NAMALWA (cell line): ENCODE data around the gene RNF5.

ENCODE experiments used
- DNase-seq: peaks from one replicate; pipeline ENCODE4 v3.0.0-alpha.2; 2015; ENCODE audit warnings: low spot score

The RNF5 gene

DNA sequence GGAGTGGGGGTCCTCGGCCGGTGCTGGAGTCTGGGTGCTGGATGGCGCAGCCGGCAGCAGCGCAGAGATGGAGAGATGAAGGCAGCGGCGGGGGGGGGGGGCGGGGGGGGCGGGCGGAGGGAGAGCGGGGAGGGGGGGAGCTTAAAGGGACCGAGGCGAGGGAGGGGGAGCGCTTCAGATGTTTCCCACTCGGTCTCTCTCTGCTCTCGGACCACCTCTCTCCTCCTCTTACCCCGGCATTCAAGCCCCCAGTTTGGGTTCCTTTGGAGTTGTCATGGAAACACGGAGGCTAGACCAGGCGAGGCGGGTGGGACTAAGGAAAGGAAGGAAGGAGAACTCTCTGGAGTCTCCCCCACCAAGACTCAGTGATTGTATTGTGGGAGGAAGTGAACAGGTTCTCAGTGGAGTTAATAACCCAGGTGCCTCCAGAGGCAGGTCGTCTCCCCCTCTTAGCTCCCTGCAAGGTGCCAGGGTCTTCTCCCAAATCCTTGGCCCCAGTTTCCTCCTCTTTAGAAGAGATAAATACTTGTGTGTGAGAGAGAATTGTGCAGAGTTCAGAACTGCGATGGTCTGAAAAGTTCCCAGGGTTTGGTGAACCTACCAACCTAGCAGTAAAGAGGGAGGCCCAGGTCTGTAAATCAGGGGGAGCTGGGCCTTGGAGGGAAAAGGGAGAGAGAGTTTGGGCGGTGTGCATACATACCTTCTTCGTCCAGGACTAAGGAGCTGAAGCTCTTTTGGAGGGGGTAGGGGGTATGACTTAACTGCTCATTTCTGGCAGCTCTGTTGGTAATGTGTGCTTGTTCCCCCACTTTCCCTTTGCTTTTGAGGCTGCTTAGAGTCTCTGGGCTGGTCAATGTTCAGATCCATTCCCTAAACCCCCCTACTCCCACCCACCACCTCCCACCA lies 26.1 kb upstream of the RNF5 start, which contains the start of gene PRRT1:
Gene PRRT1 (minus strand): TSS at position 77 of the 906 bp plus-strand sequence. CDS start 112 bp downstream, outside the sequence.
- no peak for DNase-seq

DNA sequence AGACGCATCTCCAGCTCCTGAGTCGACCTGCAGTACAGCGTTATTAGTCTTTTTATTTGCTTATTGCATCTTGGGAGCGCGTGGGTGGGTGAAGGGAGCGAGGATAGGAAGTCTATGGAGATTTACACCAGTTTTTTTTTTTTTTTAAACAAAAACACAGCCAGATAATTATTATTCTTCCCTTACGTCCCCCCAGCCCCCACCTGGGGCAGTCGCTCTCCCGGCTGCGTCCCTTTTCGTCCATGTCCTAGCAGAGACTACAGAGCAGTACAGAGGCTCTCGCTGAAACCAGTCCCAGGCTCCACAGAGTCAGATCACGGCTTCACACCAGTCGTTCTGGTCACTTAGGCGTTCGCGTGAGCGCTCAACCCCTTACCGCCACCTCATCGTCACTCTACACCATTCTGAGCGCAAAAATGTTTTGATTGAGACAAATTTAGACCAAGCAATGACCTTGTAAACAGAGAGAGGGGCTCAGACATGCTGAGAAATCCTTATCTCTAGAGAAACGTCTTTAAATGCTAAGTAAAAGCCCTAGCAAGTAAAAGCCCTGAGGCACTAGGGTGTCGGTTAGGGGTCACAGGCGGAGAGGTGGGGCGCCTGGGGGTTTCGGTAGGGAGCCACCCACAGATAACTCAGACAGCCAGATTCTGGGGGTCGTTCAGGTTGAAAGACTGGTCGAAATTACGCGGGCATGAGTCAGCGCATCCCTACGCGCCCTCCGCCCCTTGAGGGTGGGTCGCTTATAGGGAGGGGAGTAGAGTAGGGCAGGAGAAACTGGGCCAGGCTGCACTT lies 25.2 kb upstream of the RNF5 start:
- no peak for DNase-seq

DNA sequence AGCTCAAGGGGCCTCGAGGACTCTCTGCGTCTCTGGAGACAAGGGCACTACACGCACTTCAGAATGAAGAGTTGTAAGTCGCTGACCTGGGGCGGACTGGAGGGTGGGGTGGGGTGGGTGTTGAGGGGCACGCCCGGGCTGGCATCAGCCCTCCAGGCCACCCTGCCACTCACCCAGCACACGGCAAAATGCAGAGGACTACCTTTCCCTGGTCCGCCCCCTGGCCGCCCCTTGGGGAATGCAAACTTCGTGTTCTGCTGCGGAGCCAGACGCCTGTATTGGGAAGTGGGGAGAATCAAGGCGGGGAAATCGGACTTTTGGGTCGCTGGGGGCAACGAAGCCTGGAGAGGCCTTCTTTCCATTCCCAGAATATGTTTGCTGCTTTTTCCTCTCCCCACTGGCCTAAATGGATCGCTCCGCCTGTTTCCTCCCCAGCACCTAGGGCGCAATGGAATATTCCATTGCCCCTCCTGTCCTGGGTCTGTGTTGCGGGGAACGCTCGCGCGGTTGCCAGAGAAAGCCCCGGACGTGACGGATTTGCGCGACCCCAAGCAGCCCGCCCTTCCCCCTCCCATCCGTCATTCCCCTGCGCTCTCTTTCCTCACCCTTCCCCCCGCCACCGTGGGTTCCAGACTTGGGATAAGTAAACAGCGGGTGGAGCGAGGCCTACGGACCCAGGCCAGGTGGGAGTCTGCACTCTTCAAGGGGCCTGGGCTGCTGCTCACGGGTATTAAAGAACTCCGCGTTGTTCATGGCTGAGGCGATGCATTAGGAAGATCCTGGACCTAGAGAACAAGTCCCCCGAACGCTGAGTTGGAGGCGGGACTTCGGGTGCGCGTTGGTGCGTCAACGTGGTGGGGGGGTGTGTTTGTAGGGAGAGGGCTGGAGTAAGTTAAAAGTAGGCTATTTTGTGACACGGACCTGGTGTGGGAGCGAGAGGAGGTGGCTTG lies 24.4 kb upstream of the RNF5 start, which contains the start of gene PPT2:
Gene PPT2 (plus strand): TSS at position 578 of the 950 bp plus-strand sequence. CDS start 454 bp downstream, outside the sequence.
- peak; percentile 81 for DNase-seq

DNA sequence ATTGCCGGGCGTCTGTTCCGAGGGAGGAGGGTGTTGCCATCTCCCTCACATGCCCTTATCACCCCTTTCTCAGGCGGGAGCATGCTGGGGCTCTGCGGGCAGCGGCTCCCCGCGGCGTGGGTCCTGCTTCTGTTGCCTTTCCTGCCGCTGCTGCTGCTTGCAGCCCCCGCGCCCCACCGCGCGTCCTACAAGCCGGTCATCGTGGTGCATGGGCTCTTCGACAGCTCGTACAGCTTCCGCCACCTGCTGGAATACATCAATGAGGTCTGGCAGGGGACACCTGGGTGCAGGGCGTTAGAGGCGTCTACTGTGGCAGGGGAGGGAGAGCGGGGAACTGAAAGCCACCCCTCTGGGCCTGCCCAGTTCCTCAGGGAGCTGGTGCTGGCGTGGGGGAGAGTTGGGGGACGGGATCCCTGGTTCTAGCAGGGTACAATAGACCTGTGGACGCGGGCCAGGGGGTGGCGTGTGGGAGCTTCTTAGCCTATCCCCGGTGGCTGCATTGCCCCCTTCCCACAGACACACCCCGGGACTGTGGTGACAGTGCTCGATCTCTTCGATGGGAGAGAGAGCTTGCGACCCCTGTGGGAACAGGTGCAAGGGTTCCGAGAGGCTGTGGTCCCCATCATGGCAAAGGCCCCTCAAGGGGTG lies 23.6 kb upstream of the RNF5 start:
- DNase-seq, result peak; percentile 90

DNA sequence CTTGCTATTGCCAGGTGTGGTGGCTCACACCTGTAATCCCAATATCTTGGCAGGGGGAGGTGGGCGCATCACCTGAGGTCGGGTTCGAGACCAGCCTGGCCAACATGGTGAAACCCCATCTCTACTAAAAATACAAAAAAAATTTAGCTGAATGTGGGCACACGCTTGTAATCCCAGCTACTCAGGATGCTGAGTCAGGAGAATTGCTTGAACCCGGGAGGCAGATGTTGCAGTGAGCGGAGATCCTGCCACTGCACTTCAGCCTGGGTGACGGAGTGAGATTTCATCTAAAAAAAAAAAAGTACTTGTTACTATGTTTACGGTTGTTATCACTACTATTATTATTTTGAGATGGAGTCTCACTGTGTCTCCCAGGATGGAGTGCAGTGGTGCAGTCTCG lies 21.3 kb upstream of the RNF5 start:
- no peak for DNase-seq

DNA sequence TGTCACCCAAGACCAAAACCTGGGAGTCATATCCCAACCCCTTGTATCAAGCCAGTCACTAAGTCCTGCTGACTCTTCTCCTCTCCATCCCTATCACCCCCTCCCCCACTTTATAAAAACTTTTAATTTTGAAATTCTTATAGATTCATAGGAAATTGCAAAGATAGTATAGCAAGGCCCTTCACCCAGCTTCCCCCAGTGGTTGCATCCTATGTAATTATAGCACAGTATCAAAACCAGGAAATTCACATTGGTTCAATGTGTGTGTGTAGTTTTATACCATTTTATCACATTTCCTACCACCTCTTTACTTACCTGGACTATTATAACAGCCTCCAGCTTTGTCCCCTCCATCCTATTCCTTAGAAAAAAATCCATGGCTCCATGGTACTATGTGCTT lies 20.2 kb upstream of the RNF5 start:
- DNase-seq, result no peak

DNA sequence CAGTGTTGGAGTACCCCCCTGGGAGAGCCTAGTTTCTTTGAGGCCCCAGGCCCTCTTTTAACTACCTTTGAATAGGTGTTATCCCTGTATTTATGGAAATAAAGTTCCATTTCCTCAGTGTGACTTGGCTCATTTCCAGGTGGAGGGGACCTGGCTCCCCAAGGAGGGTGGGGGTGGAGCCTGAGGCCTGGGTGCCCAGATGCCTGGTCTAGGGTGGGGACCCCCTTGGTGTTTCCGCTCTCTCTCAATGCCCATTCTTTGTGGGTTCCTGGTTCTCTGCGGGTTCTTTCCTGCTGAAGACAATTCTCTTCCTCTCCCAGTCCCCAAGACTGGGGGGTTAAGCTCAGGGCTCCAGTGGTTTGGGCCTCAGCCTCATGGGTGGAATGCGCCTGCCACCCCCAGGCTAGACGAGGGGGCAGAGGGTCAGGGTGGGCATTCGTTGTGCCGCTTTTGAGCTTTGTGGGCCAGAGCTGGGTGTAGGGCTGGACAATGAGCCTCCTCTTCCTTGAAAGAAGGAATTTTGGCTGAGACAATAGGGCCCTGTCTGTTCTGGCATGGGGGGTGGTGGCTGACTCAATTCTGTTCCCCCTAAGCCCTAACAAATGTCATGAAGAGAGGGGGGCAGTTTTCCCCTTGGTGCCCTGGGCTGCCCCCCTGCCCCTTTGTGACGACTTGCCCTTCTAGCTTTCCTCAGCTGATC lies 14.5 kb upstream of the RNF5 start:
- no peak for DNase-seq

DNA sequence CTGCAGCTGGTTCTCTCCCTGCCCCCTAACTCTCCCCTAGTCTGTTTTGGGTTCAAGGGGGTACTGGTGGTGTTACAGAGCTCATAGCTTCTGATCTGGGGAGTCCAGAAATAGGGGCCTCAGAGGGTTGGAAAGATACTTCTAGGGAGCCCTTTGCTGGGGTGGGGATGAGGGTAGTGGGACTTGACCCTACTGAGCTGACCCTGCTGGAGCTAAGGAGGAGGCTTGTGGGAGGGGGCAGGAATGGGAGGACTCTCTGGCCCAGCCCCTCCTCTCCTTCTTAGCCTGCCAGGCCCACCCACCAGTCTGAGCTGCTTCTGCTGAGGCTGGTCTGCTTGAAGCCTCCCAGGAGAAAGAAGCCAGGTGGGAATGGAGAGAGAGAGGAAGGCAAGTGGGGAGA lies 13.9 kb upstream of the RNF5 start, which contains the start of gene EGFL8:
Gene EGFL8 (plus strand): TSS at position 301 of the 400 bp plus-strand sequence. CDS start 1,571 bp downstream, outside the sequence.
- DNase-seq, result no peak

DNA sequence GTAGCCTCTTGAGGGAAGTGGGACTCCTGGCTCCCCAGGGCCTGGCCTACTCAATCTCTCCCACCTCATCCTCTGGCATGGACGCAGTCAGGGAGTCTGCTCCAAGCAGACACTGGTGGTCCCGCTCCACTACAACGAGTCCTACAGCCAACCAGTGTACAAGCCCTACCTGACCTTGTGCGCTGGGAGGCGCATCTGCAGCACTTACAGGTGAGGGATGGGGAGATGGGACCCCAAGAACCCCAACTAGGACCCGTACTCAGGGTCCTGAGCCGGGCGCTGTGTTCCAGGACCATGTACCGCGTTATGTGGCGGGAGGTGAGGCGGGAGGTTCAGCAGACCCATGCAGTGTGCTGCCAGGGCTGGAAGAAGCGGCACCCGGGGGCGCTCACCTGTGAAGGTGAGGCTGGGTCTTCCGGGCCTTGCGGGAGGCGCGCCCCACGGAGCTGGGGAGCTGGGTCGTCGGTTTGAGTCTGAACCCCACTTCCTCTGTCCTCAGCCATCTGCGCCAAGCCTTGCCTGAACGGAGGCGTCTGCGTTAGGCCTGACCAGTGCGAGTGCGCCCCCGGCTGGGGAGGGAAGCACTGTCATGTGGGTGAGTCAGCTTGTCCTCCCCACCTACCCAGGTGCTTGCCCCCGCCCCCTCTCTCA lies 11.7 kb upstream of the RNF5 start:
- no peak for DNase-seq

DNA sequence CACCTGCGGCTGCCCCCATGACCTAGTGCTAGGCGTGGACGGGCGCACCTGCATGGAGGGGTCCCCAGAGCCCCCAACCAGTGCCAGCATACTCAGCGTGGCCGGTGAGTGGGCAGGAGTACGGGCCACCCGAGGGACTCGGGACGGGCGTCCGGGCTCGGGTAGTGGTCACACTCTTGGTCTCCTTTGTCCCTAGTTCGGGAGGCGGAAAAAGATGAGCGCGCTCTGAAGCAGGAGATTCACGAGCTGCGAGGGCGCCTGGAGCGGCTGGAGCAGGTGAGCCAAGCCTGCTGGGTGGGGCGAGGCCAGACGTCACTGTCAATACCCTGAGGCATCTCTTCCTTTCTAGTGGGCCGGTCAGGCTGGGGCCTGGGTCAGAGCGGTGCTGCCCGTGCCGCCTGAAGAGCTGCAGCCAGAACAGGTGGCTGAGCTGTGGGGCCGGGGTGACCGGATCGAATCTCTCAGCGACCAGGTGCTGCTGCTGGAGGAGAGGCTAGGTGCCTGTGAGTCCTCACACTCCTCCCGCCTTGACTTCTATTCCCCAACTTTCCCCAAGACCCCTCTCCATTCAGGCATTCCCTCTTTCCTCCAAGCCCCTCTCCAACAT lies 10.9 kb upstream of the RNF5 start:
- DNase-seq, result no peak

DNA sequence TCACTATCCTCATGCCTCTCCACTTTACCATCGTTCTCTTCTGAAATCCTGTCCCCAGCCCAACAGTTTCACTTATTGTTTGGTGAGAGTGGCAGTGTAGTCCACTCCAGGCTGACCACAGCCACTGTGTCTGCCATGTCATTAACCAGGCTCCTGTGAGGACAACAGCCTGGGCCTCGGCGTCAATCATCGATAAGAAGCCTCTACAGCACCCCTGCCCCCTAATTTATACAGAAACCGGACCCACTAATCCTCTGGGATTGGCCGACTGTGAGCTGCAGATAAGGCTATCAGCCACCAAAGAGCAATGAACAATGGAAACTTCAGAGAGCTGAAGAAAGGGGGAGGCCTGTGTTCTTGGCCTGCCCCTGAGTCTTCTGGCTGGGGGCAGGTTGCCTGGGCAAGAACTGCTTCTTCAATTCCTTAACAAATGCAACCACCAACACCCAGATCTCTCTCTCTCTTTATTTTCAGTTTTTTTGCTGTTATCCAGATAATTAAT lies 10.4 kb upstream of the RNF5 start:
- DNase-seq, result no peak

DNA sequence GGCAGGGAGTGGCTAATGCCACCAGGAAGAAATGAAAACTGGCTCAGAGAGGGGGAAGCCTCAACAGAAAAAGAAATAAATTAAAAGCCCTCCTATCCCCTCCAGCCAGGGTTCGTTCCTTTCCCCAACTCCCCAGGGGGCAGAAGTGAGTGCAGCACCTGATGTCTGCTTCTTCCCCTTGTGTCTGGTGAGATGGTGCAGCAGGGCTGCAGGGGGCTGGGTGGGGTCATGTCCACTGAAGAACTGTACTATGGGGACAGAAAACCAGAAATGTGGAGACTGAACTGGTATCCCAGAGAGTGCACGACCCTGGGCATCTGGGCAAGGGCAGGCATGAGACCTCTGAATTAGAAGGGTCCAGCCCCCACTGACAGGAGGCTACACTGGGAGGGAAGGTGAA lies 9.9 kb upstream of the RNF5 start:
- DNase-seq, result no peak

DNA sequence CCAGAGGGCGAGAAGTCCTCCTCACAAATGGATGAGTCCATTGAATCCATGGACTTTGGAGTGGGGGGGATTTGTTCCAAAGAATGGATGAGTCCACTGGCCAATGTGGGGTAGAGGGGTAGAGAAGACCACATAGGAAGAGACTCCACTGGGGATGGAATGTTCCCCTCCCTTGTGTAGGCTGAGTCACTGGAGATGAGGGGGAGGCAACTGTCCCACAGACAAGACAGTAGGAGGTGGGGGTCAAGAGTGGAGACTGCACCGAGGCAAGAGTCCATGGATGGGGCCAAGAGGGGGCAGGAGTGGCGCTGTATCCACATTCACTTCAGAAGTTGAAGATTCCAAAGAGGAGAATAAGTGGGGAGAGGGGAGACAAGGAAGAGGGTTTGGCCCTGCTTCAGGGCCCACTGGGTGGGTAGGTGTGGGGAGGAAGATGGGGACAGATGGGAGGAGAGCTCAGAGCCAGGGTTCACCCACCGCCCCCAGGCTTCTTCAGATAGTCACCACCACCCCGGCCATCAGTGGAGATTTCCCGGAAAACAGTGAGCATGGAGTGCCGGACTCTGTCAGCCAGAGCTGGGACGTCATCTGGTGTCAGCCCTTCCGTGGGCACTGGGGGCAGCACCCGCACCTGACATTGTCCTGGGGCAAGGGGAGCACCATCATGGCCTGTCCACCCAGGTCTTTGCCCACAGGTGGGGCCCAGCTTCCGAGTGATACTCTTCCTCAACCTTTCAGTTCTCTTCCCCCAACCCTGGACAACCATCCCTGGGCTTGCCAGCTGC lies 9.2 kb upstream of the RNF5 start:
- no peak for DNase-seq

DNA sequence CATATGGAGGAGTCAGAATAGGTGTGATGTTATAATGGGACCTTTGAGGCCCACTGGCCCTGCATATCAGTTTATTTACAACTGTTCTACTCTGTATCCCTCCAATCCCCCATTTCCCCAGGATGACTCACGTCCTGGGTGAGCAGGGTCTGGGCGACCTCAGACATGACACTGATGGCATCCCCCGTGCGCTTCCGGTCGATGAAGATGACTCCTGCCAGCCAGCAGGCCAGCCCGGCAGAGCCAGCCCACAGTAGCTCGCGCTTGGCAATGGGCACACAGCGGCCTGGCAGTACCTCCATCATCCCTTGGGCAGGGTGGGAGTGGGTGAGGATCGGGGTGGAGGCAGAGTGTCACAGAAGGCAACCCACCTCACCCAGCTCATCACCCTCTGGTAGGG lies 7.9 kb upstream of the RNF5 start:
- no peak for DNase-seq

DNA sequence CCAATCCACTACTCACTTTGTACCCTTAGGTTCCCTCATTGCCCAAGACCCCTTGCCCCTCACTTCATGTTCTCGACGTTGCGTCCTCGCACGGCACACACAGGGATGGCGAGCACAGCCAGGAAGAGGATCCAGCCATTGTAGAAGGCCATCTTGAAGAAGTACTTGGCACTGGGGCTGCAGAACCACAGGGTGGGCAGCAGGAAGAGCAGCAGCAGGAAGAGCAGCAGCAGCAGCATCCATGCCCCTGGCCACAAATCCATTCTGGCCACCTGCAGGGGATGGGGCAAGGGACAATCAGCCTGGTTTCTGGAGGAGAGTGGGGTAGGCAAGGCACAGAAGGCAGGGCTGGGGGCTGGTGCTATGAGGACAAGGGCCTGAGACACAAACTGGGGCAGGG lies 7.0 kb upstream of the RNF5 start:
- DNase-seq, result no peak

DNA sequence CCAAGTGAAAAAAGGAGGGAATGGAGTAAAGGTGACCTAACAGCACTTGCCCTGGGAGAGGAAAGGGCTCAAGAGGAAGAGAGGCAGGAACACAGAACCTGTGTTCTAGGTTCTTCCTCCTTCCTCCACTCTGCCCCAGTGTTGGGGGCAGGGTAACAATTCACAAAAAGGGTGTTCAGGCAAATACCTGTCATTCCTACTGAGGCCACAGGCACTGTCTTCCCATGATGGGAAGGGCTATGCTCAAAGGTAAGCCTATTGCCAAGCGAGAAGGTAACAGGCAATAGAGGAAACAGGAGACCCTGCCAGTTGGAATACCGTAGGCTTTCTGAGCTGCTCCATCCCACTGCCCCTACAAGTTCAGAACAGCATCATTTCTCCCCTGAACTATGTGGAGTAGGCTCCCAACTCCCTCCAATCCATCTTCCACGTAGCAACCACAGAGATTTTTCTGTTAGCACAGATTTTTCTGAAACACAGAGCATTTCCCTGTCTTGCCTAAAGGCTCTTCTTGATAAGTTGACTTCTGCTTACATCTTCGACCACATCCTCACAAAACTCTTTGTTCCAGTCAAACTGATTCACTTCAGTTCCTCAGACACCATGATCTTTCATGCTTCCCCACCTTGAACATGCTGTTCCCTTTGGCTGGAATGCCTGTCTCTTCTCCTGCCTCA lies 5.0 kb upstream of the RNF5 start:
- no peak for DNase-seq

DNA sequence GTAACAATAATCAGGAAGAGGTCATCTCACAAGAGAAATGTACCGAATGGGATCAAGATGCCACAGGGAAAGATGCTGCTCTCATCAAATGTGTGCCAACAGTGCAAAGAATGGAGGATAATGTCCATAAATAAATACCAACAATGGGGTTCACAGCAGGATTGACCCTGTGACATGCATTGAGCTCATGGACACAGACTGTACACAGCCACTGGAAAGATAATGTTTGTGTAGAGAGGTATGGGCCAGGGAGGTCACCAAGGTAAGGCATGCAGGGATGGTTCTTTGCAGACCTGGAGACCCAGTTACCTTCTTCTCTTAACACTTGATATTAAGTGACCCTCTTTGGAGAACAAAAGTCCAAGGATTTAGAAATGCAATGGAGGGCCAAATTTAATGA lies 3.8 kb upstream of the RNF5 start:
- DNase-seq, result no peak

DNA sequence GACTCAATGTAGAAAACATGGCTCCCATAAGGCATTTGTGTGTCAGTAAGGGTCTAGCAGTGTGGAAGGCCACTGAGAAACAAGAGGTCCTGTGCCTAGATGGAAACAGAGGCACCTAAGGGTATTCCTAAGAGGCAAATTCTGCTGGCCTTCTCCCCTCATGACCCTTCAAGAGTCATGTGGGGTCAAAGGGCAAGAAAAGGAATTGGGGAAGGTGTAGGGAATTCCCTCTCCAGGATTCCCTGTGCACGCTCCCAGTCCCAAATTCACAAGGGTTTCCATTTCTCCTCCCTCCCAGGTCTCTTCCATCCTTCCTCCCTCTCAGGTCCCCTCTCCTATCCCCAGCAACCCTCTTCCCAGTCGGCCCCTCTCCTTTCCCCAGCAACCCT lies 2.9 kb upstream of the RNF5 start:
- peak; percentile 36 for DNase-seq
